Embryonic facial prominence (tissue), 1 donor: ENCODE data around the gene FKBP1A.
"Not testable (repeated sequence)": the region's sequence is repeated elsewhere in the genome, so short reads cannot be mapped to it uniquely, and the experiment has no call there.

Source experiments
- DNase-seq: peaks from one replicate; pipeline ENCODE4 v3.0.0-alpha.2; 2016; ENCODE audit errors: extremely low spot score

The FKBP1A gene

DNA sequence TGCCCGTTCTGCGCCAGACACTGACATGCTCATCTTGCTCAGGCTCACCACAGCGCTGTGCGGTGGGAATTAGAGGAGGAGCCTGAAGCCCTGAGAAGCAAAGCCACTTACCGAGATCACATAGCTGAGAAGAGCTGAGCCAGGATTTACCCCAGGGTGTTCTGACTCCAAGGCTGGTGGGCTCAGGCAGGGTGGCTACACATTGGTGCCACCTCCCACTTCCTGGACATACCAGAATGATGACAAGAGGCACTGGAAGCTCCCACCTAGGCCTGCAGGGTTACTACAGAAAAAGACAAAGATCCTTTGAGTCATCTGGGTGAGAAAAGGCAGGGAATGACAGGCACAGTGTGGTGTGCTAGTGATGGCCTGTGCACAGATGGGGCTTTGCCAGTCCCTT lies 24.4 kb upstream of the FKBP1A start:
- DNase-seq, result no peak

DNA sequence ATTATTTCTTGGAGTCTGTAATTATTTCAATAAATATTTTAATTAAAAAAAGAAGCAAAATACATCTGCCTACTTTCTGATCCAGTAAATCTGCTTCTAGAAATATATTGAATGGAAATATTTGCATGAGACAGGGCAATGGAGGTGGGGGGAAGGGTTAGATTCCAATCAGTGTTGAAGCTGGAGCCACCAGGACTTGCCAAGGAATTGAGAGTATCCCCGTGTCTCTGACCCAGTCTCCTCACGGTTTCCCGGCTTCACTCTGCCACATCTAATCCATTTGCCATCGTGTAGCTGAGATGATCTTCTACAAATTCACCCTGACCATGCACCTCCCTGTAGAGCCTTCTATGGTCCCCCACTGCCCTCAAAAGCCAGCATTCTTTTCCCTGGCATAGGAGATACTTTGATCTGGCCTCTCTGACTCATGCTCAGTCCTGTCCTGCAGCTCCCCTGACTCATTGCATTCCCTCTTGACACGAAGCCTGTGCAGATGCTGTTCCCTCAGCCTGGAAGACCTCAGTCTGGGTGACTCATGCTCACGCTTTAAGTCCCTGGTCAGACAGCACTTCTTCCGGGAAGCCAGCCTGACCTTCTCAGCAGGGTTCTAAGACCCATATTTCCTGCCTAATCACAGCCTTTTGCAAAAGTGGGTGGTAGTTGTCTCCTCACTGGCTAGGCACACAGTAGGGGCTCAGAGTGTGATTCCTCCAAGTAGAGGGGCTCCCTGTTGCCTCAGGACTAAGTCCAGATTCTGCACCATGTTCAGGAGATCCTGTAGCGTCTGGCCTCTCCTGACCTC lies 23.0 kb upstream of the FKBP1A start:
- no peak for DNase-seq

DNA sequence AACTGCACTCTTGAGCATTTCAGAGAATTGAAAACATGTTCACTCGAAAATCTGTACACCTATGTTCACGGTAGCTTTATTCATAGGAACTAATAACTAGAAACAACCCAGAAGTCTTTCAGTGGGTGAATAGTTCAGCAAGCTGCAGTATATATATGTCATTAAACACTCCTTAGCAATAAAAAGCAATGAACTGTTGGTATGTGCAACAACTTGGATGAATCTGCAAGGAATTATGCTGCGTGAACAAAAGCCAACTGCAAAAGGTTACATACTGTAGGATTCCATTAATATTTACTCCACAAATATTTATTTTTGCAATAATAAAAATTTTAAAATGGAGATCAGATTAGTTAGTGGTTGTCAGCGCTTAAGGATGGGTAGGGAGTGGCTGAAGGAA lies 22.1 kb upstream of the FKBP1A start:
- DNase-seq, result no peak

DNA sequence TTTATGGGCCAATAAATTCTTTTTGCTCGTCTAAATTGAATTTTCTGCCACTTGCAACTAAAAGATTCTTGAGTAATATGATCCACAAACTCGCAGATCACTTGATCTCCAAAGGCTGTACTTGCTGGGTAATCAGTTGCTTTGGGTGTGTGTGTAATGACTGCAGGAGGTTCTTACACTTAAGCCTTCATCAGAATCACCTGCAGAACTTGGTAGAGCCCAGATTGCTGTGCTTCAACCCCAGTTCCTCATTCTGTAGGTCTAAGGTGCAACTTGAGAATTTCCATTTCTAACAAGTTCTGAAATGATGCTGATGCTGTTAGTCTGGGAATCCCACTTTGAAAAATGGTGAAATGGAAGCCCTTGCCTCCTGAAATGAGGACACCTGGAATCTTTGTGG lies 12.9 kb upstream of the FKBP1A start:
- DNase-seq, result no peak

DNA sequence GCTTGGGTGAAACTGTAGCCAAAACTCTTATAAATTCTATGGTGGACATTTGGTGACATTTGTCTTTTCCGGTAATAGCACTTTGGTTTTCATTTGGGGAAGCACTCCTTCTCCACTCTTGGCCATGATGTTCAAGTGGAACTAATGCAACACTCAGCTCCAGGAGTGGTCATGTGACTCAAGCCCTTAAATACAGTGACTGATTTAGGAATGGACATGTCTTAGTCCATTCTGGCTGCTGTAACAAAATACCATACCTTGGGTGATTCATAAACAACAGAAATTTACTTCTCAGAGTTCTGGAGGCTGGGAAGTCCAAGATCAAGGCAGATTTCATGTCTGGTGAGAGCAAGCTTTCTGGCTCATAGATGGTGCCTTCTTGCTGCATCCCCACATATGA lies 10.8 kb upstream of the FKBP1A start:
- DNase-seq, result no peak

DNA sequence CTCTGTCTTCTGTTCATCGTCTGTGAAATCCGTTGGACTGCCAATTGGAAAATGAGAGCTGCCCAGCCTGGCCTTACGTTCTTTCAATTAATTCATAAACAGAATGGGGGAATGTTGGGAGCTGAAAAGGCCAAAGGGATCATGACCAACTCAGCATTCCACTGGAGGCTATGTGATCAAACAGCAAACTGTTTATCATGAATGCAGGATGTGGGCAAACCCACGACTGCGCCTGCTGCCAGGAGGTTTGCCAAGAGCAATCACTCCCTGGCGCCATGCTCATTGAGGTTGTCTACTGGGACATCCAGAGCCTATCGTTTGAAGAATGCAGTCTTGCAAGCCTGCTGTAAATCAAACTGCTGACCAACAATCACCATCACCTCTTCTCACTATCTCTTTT lies 9.3 kb upstream of the FKBP1A start:
- no peak for DNase-seq

DNA sequence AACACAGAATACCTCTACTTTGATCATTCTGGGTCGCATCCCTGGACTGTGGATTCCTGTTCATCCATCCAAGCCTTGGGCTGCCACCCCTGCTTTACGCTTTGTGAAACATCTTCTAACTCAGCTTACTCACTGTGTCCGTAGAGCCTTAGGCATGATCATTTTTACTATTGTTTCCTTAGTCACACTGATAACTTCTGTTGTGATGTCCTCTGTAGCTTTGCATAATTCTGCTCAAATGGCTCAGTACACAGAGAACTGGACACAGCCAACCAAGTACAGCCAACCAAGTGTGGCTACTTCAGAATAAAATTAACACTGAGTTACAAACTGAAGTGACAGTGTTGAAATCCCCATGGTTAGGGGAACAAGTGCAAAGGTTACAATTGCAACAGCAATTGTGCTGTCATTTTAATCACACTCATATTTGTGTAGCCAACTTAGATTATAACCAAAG lies 8.6 kb upstream of the FKBP1A start:
- no peak for DNase-seq

DNA sequence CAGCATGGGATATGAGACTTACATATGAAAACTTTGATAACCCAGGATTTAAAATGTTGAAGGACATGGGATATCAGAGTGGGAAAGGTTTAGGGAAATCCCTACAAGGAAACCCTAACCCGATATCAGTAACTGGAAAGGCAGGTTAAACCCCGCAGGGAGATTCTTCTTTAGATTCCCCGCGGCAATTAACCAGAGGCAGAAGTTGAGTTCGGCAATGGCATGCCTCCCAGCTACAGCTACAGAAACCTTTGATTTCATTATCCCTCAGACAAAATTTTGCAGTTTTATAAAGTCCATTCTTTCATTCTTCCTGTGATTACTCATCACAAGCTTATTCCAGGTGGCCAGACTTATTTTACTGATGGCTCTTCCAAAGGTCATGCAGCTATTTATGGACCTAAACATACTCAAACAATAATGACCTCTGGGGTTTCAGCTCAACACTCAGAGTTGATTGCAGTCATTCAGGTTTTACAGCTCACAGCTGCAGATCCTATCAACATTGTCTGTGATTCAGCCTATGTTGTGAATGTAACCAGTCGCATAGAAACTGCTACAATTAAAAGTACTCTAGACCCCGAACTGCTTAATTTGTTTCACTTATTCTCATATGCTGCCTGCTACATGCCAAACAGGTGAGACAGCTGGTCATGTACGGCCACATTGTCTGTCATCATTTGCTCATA lies 7.0 kb upstream of the FKBP1A start:
- DNase-seq, result not testable (repeated sequence)

DNA sequence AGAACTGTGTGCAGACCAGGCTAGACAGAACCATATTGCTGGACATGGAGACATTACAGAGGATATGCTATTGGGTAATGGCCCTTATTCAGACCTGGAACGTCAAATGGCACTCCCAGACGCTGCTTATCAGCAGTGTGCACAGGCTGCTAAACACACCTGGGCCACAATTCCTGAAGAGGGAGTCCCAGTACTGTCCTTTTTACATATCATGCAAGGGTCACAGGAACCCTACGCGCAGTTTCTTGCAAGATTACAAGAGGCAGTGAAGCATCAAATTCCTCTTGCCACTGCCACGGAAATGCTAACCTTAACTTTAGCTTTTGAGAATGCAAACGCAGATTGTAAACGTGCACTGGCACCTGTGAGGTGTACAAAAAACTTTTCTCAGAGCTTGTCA lies 5.3 kb upstream of the FKBP1A start:
- not testable (repeated sequence) for DNase-seq

DNA sequence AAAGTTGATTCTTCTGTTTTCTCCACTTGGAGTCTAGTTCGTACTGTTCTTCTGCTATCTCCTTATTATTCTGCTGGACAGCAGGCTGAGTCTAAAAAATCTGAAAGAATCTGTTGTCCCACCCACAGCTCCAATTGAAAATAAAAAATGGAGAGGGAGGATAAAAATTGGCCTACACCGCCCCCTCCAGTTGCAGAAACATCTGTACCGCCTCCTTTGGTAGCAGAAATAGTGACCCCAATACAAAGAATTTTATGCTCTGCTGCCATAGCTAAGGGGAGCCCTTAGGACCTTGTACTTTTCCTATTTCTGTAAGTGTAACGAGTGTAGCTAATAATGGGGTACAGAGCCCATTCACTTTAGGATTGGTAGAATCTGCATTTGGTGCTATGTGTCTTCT lies 4.9 kb upstream of the FKBP1A start:
- DNase-seq, result no peak

DNA sequence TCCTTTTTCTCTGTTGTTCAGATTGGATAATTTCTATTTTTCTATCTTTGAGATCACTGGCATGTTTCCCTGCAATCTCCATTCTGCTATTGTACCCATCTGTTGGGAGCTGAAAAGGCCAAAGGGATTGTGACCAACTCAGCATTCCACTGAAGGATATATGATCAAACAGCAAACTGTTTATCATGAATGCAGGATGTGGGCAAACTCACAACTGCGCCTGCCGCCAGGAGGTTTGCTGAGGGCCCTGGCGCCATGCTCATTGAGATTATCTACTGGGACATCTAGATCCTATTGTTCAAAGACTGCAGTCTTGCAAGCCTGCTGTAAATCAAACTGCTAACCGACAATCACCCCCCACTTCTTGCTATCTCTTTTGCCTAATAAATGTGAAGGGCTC lies 3.8 kb upstream of the FKBP1A start:
- DNase-seq, result no peak

DNA sequence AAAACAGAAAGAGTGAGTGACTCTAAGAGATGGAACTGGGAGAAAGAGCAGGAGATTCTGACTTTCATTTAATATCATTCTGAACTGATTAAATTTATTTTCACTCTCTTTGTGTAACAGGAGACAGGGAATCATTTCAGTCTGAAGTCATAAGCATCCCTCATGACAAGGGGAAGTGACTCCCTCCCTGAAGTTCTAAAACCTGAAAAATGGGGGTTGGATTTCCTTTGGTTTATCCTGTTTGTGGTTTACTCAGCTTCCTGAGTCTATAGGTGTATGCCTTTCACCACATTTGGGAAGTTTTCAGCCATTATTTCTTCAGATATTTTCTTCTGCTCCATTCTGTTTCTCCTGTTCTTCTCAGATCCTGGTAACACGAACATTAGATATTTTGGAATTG lies 3.4 kb upstream of the FKBP1A start:
- DNase-seq, result no peak

DNA sequence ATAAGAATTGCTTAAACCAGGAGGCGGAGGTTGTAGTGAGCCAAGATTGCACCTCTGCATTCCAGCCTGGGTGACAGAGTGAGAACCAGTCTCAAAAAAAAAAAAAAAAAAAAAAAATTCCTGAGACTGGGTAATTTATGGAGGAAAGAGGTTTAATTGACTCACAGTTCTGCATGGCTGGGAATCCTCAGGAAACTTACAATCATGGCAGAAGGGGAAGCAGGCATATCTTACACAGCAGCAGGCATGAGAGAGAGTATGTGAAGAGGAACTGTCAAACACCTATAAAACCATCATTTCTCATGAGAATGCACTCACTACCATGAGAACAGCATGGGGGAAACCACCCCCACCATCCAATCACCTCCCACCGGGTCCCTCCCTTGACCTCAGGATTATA lies 1.8 kb upstream of the FKBP1A start:
- no peak for DNase-seq

DNA sequence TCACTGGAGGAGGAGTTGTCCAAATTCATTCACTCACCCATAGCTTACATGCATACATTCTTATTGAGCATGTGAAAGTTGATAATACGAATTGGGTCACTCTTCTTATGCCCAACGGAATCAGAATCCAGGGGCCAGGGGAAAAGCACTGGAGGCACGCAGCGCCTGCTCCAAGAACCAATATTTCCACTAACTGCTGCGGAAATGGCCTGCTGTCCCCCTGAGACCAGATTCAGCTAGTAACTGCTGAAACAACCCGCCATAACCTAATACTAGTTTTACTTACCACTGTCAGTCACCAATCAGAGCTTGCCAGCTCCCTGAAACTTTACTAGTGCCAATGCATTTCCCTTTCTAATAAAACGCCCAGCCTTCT lies 641 bp upstream of the FKBP1A start:
- no peak for DNase-seq

DNA sequence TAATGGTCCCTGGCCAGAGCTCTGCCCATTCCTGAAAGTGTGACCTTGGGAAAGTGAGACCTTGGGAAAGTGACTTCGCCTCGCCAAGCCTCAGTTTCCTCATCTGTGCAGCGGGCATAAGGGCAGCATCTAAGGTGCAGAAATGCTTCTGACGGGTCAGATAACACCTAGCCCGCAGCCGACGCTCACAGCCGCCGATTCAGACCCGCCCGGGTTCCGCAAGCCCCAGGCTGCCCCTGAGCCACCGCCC lies 486 bp downstream of the FKBP1A start:
- no peak for DNase-seq

DNA sequence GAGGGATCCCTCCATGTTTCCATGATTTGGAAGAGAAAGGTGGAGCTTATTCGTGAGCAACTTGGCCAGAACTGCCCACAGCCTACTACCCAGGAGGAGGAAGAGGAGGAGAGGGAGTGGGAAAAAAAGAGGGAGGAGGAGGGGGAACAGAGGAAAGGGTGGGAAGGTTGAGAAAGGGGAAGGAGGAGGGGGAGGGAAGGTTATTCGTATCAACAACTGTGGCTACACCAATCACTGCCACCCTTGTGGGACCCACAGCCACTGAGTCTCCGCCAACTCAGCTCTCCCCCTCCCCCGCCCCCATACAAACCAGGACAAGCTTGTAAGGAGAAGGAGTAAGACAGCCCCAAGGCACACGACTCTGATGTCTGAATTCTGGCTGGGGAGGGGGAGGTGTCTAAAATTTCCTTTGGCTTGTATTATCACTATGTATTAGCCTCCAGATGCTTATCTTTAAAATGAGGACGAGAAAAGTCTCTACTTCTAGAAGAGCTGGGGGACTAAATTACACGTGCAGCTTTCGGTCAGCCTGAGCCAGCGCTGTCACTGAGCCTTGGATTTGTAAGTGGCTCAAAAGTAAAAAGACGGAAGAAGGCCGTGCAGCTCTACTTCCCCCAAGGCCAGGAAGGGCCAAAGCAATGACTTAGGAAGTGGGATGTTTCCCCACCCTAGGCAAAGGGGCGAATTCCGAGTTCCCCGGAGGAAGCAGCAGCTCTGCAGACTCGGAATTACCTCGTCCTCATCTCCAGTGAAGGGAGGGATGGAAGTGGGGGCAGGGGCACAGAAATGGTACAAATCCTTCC lies 1.0 kb downstream of the FKBP1A start:
- DNase-seq, result no peak

DNA sequence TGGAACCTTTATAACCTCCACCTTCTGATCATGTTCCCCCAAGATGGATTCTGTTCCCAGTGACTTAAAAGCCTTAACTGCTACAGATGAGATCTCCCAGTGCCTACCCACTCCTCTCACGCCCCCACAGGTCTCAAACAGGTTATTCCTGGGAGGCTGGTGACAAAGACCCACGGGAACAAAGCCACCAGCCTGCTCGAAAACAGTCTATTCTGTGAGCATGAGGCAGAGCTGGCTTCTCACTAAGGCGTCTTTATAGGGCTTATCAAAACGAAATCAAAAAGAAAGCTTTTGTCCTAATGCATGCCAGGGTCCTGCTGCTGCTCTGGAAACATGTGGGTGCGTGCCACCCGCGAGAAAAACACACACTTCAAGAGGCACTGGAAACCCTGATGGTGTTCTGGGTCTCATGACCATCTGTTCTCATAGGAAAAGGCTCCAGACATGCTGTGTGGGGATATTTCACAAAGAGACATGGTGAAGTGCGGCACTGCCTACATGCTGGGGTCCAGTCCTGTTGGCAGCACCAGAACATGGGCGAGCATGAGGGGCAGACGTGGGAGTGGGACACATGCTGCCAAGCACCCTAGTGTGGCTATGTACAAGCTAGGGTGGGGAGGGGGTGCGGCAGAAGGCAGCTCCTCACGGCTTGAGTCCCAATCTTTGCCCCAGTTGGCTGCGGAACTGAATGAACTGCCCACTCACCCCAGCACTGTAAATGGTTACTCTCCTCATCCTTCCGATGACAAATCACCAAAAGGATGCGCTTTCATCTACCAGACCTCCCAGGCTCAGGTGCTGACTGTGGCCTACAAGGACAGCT lies 2.1 kb downstream of the FKBP1A start:
- no peak for DNase-seq

DNA sequence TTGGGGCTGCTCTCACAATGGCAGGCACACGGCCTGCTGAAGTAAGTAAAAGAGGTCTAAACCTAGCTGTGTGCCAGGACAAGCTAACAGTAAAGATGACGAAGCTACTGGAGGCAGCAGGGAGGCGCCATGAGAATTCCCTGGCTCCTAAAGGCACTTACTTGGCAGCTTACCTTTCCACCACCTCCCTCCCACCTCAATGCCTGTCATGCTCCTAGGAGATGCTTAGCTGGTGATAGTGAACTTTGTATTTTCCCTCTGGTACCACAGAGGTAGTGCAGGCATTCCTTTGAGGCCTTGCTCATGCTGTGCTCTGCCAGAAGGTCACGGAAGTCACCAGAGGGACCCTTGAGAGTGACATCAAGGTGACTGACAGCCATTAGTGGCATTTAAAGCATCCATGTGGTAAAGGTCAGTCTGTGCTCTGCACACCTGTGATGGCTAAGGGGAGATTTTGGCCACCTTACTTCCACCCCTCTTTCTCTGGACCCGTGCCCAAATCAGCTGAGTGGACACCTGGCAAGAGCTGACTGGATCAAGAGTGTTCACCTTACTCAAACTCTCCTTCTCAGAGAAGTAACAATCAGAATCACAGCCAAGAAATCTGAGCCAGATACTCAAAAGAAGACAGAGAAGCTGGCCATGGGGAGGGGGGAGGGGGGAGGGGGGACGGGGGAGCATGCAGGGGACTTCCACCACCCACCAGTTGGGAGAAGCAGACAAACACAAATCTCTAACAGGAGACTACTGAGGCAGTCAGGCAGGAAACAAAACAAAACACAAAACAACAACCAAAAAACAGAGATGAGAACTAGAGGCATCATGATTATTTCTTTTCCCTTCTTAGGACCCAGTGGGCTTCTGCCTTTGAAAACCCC lies 2.9 kb downstream of the FKBP1A start:
- no peak for DNase-seq

DNA sequence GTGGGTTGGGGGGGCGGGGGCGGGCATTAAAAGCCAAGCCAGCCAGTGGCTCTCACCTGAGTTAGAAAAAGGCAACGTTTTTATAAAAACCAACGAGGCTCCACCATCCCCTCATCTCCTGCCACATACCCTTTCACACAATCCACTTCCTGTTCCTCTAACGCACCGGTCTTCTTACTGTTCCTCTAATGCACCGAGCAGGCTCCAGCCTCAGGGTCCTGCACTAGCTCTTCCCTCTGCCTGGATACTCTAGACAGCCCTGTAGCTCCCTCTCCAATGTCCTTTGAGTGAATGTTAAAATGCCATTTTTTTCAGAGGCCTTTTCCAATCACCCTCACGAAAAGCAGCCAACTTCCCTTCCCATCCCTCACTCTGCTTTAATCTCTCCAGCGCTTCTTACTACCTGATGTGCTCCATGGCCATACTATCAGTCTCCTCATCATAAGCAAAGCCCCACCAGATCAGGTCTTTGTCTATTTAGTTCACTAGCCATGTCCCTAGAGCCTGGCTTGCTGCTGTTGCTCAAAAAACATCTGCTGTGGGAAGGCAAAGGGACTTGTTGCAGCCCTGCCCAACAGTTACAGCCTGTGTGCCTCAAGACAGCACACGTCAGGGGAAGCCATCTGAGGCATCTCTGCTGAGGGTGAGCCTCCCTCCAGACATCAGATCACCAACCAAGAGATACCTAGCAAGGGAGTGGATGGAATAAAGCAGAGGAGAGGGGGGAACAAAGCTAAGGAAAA lies 3.9 kb downstream of the FKBP1A start:
- DNase-seq, result no peak

DNA sequence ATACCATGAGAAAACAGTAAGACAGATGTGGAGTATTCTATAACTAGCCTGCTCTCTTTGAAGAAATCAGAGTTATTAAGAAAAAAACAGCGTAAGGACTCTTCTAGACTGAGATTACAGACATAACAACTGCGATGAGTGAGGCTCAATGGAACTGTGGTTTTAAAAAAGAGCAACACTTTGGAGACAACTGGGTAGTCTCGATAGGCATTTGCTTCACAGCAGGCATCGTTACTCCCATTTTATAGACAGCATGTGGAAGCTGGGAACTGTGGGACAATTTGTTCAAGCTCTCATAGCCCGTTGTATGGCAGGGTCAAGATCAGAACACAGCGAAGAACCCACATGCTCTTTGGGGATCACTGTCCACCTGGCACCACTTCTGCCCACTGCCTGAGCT lies 4.6 kb downstream of the FKBP1A start:
- DNase-seq, result no peak
